Lung (tissue), 12 donors: ENCODE data around the gene RAB37. TPM values are rescaled to one million over a fixed set of nuclear protein-coding genes. Genes with fewer than 3 reads are reported as not detected.

ENCODE experiments used
- ATAC-seq: fragments of 200-7000 bp; cut with Tn5 transposase; one replicate; pipeline ENCODE4 v1.9.1; 2020; ENCODE audit warnings: moderate number of reproducible peaks; ENCODE audit not compliant: insufficient read depth, low FRiP score
- DNase-seq, 3 donors: peaks; one replicate each; pipeline ENCODE4 v3.0.0-alpha.2; 2013 to 2017
- H3K27ac ChIP-seq, 2 donors: one replicate each; pipeline ENCODE4 v1.5.1; 2013; ENCODE audit warnings: mild to moderate bottlenecking in 2 of 2, moderate library complexity in 2 of 2, control low read depth in 1 of 2, inconsistent platforms in 1 of 2, low read depth in 1 of 2, low read length in 1 of 2
- H3K27me3 ChIP-seq, 3 donors: one replicate each; pipeline ENCODE4 v1.5.1; 2013; ENCODE audit warnings: low read length in 2 of 3; ENCODE audit not compliant: control insufficient read depth in 3 of 3, insufficient read depth in 3 of 3
- H3K36me3 ChIP-seq, 4 donors: one replicate each; pipeline ENCODE4 v1.5.1; 2013; ENCODE audit warnings: low read length in 4 of 4, mild to moderate bottlenecking in 1 of 4, moderate library complexity in 1 of 4; ENCODE audit not compliant: control insufficient read depth in 4 of 4, insufficient read depth in 4 of 4
- H3K4me1 ChIP-seq, 5 donors: one replicate each; pipeline ENCODE4 v1.5.1; 2013; ENCODE audit warnings: low read length in 5 of 5, mild to moderate bottlenecking in 2 of 5, moderate library complexity in 1 of 5; ENCODE audit not compliant: control insufficient read depth in 5 of 5, insufficient read depth in 5 of 5
- H3K4me3 ChIP-seq: one replicate; pipeline ENCODE4 v1.5.1; 2013; ENCODE audit warnings: mild to moderate bottlenecking, control low read depth, moderate library complexity
- H3K9ac ChIP-seq, 2 donors: one replicate each; pipeline ENCODE4 v1.5.1; 2013; ENCODE audit warnings: low read length in 2 of 2, control low read depth in 1 of 2; ENCODE audit not compliant: insufficient read depth in 1 of 2
- H3K9me3 ChIP-seq, 4 donors: one replicate each; pipeline ENCODE4 v1.5.1; 2013; ENCODE audit warnings: low read length in 3 of 4, mild to moderate bottlenecking in 1 of 4, moderate library complexity in 1 of 4; ENCODE audit not compliant: control insufficient read depth in 4 of 4, insufficient read depth in 3 of 4
- WGBS, 2 donors: extraction: QIAGEN DNeasy Blood & Tissue Kit; methylation state at CpG; one replicate each; pipeline ENCODE4 v1.1.7; 2013; 5-methylcytosine and 5-hydroxymethylcytosine counted together
- polyA plus RNA-seq, 2 donors: library from polyadenylated mRNA; stranded (reverse); fragments of 200-250 nt; gene quantifications; one replicate each; pipeline ENCODE4 v1.2.1, GENCODE V29; 2013
- total RNA-seq, 2 donors: library from RNA; depleted of rRNA in 1 of 2; stranded (reverse); fragments of >200 nt in 1 of 2; gene quantifications; one replicate each; pipeline ENCODE4 v1.2.1, GENCODE V29; 2014 to 2021
- TF ChIP-seq, protein P1 (sequence below): IDR thresholded peaks from 2 replicates; pipeline ENCODE4 v1.5.1; 2012; ENCODE audit warnings: mild to moderate bottlenecking; ENCODE audit errors: control extremely low read depth, extremely low read depth
- donor health status: control.
- donor health status: control.
- donor health status: Bipolar disorder and iron deficiency.
- donor health status: healthy.
- donor health status: DM: yes; HTN: yes; CAD: no.

The RAB37 gene
- total and polyA plus RNA-seq, 4 donors: 3.2 to 7.3 (median 5.9) TPM

DNA sequence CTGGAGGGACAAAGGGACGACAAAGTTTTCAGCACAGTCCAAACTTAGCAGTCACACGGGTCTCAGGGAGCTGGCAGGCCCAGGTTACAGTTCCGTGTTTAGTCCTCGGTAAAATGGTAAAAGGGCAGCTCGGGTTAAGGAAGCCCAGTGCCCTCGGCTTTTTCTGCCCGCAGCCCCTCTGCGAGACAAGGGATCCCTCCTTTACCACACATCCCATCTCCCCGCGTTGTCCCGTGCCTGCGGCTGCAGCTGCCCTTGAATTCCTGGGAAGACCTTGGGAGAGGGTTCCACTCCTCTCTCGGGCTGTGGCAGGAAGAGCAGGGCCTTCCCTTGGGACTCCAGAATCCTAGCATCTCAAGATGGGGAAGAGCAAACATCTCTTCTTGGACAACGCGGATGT lies 7.2 kb upstream of the RAB37 start:
- Histone ChIP-seq H3K4me3 (no peak overlapping the region), H3K27me3 (peaks cover 0 to 4% (median 0%) of the 10 kb centered on the region in 3 donors), H3K27ac (no peak overlapping the region), H3K36me3 (no peaks in the 10 kb centered on the region), H3K9ac (no peak overlapping the region), H3K9me3 (no peaks in the 10 kb centered on the region), H3K4me1 (no peaks in the 10 kb centered on the region)
- 85 to 96% methylated on average over 15 of the region's 15 CpGs for WGBS, 2 donors
- ATAC-seq: no peak
- no peak for DNase-seq
- TF ChIP-seq, protein P1, sequence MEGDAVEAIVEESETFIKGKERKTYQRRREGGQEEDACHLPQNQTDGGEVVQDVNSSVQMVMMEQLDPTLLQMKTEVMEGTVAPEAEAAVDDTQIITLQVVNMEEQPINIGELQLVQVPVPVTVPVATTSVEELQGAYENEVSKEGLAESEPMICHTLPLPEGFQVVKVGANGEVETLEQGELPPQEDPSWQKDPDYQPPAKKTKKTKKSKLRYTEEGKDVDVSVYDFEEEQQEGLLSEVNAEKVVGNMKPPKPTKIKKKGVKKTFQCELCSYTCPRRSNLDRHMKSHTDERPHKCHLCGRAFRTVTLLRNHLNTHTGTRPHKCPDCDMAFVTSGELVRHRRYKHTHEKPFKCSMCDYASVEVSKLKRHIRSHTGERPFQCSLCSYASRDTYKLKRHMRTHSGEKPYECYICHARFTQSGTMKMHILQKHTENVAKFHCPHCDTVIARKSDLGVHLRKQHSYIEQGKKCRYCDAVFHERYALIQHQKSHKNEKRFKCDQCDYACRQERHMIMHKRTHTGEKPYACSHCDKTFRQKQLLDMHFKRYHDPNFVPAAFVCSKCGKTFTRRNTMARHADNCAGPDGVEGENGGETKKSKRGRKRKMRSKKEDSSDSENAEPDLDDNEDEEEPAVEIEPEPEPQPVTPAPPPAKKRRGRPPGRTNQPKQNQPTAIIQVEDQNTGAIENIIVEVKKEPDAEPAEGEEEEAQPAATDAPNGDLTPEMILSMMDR: no peak

DNA sequence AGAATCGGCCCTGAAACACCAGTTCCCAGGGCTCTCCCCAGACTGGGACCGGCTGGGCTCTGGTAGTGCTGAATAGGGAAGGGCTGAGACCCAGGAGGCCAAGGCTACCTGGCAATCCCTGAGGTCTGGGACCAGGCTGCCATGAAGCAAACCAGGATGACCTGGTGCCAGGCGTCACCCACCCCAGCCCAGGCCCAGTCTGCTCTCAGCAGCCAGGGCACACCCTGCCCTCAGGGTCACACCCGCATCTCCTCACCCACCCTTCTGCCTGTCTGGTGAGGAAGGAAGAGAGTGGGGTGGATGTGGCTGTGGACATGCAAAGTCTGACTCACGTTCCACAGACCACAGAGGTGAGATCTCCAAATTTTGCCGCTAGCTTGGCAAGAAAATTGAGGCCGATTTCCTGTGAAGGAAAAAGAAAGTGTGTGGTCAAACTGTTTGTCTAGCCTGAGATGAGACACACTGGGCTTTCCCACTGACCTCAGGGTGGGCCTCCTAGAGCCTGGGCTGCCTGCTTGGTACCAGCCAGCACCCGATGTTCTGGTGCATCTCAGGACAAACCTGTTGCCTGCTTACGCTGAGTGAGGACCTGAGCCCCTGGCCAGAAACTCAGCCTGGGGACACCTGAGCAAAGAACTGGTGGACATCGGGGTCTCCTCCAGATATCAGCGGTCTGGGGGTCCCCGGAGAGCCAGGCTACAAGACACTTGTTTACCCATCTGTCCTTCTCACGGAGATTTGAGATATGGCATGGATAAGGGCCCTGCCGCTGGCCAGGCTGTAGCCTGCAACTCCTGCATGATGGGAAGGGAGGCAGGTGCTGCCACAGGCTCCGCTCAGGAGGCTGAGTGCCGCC lies 6.3 kb upstream of the RAB37 start:
- Histone ChIP-seq H3K4me3 (no peak overlapping the region), H3K4me1 (no peaks in the 10 kb centered on the region), H3K27ac (no peak overlapping the region), H3K9ac (no peak overlapping the region), H3K27me3 (peaks cover 0 to 8% (median 0%) of the 10 kb centered on the region in 3 donors), H3K9me3 (no peaks in the 10 kb centered on the region), H3K36me3 (no peaks in the 10 kb centered on the region)
- DNase-seq: no peak
- no peak for ATAC-seq
- TF ChIP-seq, protein P1: no peak
- 67 to 69% methylated on average over 16 of the region's 16 CpGs for WGBS, 2 donors

DNA sequence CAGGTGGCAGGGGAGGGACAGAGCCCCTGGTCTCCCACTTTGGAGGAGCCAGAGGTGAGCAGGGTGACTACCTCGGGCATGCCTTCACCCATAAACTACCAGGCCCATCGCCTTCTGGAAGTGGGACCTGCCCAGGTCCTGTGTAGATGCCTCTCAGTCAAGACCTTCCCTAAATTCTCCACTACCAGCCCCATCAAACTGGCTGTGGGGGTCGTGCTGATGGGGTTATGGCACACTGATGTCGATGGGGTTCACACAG lies 5.8 kb upstream of the RAB37 start:
- DNase-seq (no peak), ATAC-seq (no peak)
- H3K4me3 ChIP-seq: no peak overlapping the region
- 79 to 92% methylated on average over 4 of the region's 4 CpGs for WGBS, 2 donors
- TF ChIP-seq, protein P1: no peak
- H3K4me1 ChIP-seq: peaks cover 0 to 2% (median 0%) of the 10 kb centered on the region in 5 donors
- H3K27me3 ChIP-seq: peaks cover 0 to 8% (median 0%) of the 10 kb centered on the region in 3 donors
- H3K9me3 ChIP-seq: no peaks in the 10 kb centered on the region
- no peak overlapping the region for H3K27ac ChIP-seq
- no peaks in the 10 kb centered on the region for H3K36me3 ChIP-seq
- no peak overlapping the region for H3K9ac ChIP-seq
